GM18505 (cell line): ENCODE data around the gene CLIC2.
A peak's percentile ranks its signal among the peaks of the same experiment; 100 is the strongest.
"Not testable (repeated sequence)": the region's sequence is repeated elsewhere in the genome, so short reads cannot be mapped to it uniquely, and the experiment has no call there.

Source experiments
- ATAC-seq: cut with Tn5 transposase; IDR thresholded peaks from one replicate; pipeline ENCODE4 v1.9.1; 2021; ENCODE audit not compliant: unreplicated experiment
- POLR2A ChIP-seq: IDR thresholded peaks from 4 replicates; pipeline ENCODE4 v1.6.1; 2011; ENCODE audit warnings: borderline replicate concordance; ENCODE audit not compliant: insufficient read depth, insufficient read length; ENCODE audit errors: extremely low read depth

The CLIC2 gene

GRCh38 chrX:155313766-155314165, 20.6 kb downstream of the CLIC2 start:
- no peak for TF ChIP-seq POLR2A
- ATAC-seq: no peak

- no peak for TF ChIP-seq POLR2A
- no peak for ATAC-seq
These were observed 40.6 kb downstream of the CLIC2 start for GRCh38 chrX:155293771-155294170.

- TF ChIP-seq POLR2A: no peak
- ATAC-seq: no peak
These were observed 54.5 kb downstream of the CLIC2 start for GRCh38 chrX:155279873-155280272.

GRCh38 chrX:155270969-155271368, 63.4 kb downstream of the CLIC2 start:
- no peak for TF ChIP-seq POLR2A

GRCh38 chrX:155267995-155268394, 66.4 kb downstream of the CLIC2 start:
- ATAC-seq: not testable (repeated sequence)

More at GRCh38 chrX:155270969-155271368, 63.4 kb downstream of the CLIC2 start:
- ATAC-seq: no peak

GRCh38 chrX:155266439-155266838, 68.0 kb downstream of the CLIC2 start:
- no peak for ATAC-seq
- no peak for TF ChIP-seq POLR2A

GRCh38 chrX:155263854-155264628, 70.4 kb downstream of the CLIC2 start, which contains the start of gene RAB39B:
RAB39B (minus strand) TSS chrX:155264491; CDS start chrX:155264288, 203 bp downstream.
- ATAC-seq: peak; percentile 86
- TF ChIP-seq POLR2A: peak; percentile 62

GRCh38 chrX:155262970-155263754, 71.3 kb downstream of the CLIC2 start:
- no peak for TF ChIP-seq POLR2A
- no peak for ATAC-seq

GRCh38 chrX:155259752-155260151, 74.7 kb downstream of the CLIC2 start:
- no peak for TF ChIP-seq POLR2A
- no peak for ATAC-seq

GRCh38 chrX:155251391-155251790, 83.0 kb downstream of the CLIC2 start:
- no peak for ATAC-seq

GRCh38 chrX:155247497-155247896, 86.9 kb downstream of the CLIC2 start:
- no peak for ATAC-seq
- no peak for TF ChIP-seq POLR2A

More at GRCh38 chrX:155251391-155251790, 83.0 kb downstream of the CLIC2 start:
- TF ChIP-seq POLR2A: no peak

GRCh38 chrX:155246748-155247147, 87.7 kb downstream of the CLIC2 start:
- ATAC-seq: no peak
- TF ChIP-seq POLR2A: no peak

- TF ChIP-seq POLR2A: no peak
- ATAC-seq: no peak
These were observed 92.1 kb downstream of the CLIC2 start for GRCh38 chrX:155242300-155242699.

- no peak for ATAC-seq
- TF ChIP-seq POLR2A: no peak
These were observed 96.7 kb downstream of the CLIC2 start for GRCh38 chrX:155237719-155238118.

GRCh38 chrX:155235891-155236290, 98.5 kb downstream of the CLIC2 start:
- ATAC-seq: no peak
- no peak for TF ChIP-seq POLR2A

GRCh38 chrX:155231163-155231562, 103.3 kb downstream of the CLIC2 start:
- TF ChIP-seq POLR2A: no peak
- peak; percentile 79 for ATAC-seq
